Hindlimb muscle (tissue), 1 donor: Measurements from ENCODE around the gene CDH4. TPM values are rescaled to one million over a fixed set of nuclear protein-coding genes. Genes with fewer than 3 reads are reported as not detected.

Experiments
- DNase-seq: peaks from one replicate; pipeline ENCODE4 v3.0.0-alpha.2; 2013
- polyA plus RNA-seq: library from polyadenylated mRNA; unstranded; fragments of 120-200 nt; gene quantifications from one replicate; pipeline ENCODE4 v1.2.1, GENCODE V29; 2013; ENCODE audit not compliant: insufficient read length

CDH4 gene
- polyA plus RNA-seq, 1 donor = 1.0 TPM

DNA sequence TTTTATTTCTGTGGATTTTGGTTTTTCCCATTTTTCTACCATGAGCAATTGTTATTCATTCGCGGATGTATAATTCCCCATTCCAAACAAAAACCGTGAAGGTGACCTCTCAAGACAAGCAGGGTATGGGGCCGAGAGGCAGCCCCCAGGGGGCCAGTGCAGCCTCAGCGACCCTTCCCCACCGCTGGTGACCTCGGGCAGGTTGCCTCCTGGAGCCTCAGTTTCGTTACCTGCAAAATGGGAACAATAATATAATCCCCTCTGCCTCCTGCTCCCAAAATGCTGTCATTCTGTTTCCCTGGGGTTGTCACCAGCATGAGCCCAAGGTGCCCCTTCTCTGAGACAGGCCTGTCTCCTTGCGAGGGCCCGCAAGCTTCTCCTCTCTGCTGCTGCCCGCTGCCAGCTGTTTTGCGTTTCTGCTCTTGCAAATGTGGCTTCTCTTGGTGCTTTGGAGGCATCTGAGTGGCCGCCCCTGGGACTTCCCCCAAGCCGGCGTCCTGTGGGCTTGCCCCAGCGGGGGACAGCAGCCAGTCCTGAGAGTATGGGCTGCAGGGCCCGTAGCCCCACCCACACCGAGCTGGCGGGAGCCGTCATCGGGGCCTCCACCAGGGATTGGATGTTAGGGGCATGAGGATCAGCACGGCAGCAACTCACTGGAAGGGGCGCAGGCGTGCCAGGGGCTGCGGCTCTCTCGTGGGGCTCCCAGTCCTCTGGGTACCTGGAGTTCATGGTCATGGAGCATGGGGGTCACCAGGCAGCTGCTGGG, 651.7 kb downstream of the CDH4 start:
- no peak for DNase-seq

- no peak for DNase-seq
These were observed 652.4 kb downstream of the CDH4 start for GRCh38 chr20:61904456-61904855.

GRCh38 chr20:61905781-61906523, 653.9 kb downstream of the CDH4 start:
- DNase-seq = no peak

- no peak for DNase-seq
These were observed 655.2 kb downstream of the CDH4 start for GRCh38 chr20:61907081-61907891.

DNA sequence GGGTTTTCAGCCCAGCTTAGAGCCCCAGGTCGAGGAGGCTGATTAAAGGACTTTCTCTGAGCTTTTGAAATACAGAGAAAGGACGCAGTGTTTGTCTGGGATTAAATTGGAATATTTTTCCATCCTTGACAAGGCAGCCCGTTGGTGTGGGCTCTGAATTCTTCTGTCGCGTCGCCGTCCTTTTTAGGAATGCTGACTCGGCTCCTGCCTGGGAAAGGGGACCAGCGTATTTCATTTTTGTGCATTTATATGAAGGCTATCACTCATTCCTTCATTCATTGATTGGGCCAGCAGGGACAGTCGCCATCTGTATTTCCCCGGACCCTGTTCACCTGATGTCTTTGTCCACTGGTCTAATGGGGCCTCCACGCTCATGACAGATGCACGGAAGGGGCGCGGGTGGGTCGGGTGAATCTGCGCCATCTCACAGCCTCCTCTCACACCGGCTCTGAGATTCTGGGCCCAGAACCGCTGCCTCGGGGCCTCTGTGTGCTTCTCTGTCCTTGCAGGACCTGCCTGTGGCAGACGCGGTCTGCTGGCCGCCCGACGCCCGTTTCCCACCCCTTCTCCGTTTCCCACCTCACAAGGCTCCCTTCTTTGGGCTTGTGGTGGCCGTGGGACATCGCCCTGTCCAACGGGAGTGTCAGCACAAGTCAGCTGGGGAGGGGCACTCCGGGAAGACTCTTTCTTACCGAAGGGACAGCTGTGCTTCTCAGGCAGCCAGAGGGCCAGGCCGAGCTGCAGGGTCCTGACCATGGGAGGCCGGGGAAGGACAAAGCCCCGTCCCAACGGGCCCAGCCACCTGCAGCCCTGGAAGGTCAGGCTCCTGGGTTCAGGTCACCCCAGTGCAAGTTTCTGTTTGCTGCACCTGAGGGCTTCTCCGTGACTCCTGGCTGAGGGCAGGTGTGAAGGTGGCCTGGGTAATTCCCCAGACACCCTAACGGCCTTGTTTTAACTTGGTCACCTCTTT, 656.3 kb downstream of the CDH4 start:
- no peak for DNase-seq

- DNase-seq = no peak
These were observed 657.0 kb downstream of the CDH4 start for GRCh38 chr20:61909028-61909427.

GRCh38 chr20:61909821-61910220, 657.8 kb downstream of the CDH4 start:
- DNase-seq = no peak

- no peak for DNase-seq
These were observed 659.8 kb downstream of the CDH4 start for GRCh38 chr20:61911824-61912223.

GRCh38 chr20:61912665-61913422, 660.8 kb downstream of the CDH4 start:
- no peak for DNase-seq

DNA sequence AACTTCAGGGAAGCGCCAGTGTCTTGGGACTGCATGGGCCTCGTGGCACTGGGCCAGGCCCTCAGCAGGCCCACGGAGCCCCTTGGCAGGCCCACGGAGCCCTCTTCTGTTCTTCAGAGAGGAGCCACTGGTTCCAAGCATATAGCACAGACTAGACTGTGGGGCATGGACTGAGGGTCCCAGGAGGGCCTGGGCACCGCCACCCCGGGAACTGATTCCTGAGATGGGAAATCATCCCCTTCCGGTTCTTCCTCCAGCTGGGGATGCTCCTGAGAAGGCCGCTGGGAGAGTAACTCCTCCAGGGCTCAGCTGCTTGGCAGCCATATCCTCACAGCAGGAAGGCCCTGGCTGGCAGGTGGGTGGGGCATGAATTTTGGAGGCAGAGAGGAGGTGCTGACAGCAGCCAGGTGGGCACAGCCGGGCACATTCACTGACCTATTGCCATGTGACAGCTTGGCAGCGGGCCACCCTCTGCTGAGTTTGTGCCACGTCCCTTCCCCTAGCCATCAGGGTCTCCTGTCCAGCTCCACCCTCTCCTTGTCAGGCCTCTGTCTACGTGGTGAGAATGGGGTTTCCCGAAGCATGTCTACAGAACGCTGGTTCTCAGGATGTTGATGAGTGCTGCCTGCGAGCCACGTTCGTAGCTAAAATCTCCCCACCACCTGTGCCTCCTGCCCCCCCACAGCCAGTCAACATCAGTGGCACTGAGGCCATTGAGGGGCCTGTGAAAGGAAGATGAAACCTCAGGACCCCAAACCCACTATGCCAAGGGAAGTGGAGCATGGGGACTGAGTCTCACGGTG, 661.6 kb downstream of the CDH4 start:
- no peak for DNase-seq

DNA sequence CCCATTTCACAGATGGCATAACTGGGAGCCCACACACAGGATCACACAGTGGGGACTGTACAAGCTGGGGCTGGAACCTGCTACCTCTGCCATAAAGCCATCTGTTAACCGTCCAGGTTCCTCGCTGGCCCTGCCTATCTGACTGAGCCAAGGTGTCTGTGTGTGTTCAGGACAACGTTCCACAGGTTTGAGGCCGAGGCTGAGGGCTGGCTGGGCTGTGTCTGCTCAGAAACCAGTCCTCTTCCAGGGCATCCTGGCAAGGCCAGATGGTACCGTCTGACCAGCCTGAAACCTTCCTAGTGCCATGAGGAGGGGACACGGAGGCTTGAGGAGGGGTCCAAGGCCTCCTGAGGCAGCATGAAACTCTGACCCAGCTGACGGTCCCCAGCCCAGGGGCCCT, 663.0 kb downstream of the CDH4 start:
- no peak for DNase-seq

GRCh38 chr20:61916318-61916891, 664.3 kb downstream of the CDH4 start:
- no peak for DNase-seq

DNA sequence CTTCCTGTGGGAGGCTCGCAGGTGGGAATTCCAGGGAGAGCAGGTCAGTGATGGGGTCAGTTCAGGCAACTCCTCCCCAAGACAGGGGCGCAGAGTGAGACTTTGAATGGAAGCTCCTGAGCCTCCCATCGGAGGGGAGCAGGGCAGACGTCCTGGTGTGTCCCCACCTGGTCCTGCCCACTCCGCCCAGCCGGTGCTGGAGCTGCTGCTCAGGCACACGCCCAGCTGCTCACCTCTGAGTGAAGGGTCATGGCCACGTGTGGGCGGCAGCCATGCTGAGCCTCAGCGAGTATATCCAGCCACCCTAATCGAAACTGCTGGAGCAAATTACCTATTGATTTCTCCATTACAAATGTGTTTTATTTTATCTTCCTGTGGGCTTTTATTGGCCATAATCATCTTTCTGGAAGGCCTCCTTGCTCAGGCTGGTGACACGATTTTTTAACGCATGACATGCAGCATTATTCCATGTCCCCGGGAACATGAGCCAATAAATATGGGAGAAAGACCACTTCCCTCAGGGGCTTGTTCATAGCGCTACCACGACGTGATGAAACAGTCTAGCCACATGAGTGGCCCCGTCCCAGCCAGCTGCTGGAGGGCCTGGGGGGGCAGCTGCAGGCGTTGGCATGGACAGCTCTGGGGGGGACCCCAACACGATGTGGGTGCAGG, 665.5 kb downstream of the CDH4 start:
- no peak for DNase-seq

DNA sequence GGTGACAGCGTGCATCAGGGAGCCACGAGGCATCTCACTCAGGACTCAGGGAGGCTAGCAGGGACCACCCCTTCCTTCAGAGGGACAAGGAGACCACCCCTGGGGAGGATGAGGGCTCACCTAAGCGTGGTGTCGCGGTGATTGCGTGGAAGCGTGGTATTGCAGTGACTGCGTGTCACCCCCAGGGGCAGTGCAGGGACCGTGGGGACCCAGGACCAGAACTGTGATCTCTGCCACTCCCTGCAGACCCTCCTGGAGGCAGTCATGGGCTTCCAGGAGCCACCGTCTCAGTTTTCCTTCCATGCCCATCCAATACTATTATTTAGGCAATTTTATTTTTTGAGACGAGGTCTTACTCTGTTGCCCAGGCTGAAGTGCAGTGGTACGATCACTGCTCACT, 666.5 kb downstream of the CDH4 start:
- no peak for DNase-seq

DNA sequence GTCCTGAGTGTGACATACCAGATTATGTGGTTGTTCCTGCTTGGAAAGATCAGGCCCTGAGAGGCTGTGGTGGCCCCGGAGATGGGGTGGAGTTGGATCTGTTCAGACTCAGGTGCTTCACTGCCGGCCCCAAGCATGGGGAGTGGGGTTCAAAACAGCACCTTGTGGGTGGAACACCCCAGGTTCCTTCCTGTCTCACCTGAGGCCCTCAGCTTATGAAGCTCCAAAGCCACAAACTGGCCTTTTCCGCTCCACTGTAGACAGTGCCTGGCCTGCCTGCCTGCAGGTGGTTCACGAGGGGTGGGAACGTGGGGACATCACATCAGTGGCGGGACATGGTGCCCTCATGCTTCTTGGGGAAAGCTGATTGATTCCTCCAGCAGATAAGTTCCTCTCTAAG, 667.2 kb downstream of the CDH4 start:
- DNase-seq = no peak

GRCh38 chr20:61919675-61920365, 667.8 kb downstream of the CDH4 start:
- no peak for DNase-seq

GRCh38 chr20:61922411-61922810, 670.4 kb downstream of the CDH4 start:
- DNase-seq = no peak

DNA sequence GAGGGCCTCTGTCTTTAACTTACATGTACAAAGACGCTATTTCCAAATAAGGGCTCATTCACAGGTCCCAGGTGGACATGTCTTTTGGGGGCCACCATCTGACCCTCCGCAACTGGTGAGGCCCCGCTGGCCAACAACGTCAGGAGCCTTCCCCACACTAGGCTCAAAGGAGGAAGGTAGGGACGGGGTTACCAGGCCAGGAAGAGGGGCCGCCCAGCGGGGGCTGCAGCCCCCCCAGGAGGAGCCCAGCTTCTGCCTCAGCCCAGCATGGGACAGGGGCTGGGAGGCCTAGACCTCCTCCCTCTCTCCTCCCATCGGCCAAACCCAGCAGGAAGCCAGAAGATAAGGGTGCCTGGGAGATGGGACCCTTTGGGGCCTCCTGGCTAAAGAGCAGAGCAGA, 670.9 kb downstream of the CDH4 start:
- no peak for DNase-seq
